Endodermal cell (in vitro differentiated cells): ENCODE results near the gene TNFRSF19. TPM values are rescaled to one million over a fixed set of nuclear protein-coding genes. Genes with fewer than 3 reads are reported as not detected.
"Not testable (repeated sequence)": the region's sequence is repeated elsewhere in the genome, so short reads cannot be mapped to it uniquely, and the experiment has no call there.

ENCODE experiments used
- DNase-seq: peaks from one replicate; pipeline ENCODE4 v3.0.0-alpha.2; 2017
- H3K27ac ChIP-seq: 2 replicates; pipeline ENCODE4 v1.5.1; 2013; ENCODE audit warnings: mild to moderate bottlenecking, low read depth, low read length, moderate library complexity
- H3K27me3 ChIP-seq: 2 replicates; pipeline ENCODE4 v1.6.1; 2013; ENCODE audit warnings: mild to moderate bottlenecking, low read length, moderate library complexity; ENCODE audit not compliant: insufficient read depth, control insufficient read depth, poor library complexity, severe bottlenecking
- H3K36me3 ChIP-seq: 2 replicates; pipeline ENCODE4 v1.7.0; 2013; ENCODE audit warnings: mild to moderate bottlenecking, low read length, moderate library complexity; ENCODE audit not compliant: control insufficient read depth, insufficient read depth
- H3K4me1 ChIP-seq: one replicate; pipeline ENCODE4 v1.7.0; 2013; ENCODE audit warnings: low read length; ENCODE audit not compliant: control insufficient read depth, insufficient read depth
- H3K4me3 ChIP-seq: 2 replicates; pipeline ENCODE4 v1.5.1; 2013; ENCODE audit warnings: mild to moderate bottlenecking, low read length, moderate library complexity
- H3K9ac ChIP-seq: 2 replicates; pipeline ENCODE4 v1.6.1; 2013; ENCODE audit warnings: mild to moderate bottlenecking, low read length, moderate library complexity; ENCODE audit not compliant: poor library complexity, severe bottlenecking; ENCODE audit errors: extremely low read depth
- H3K9me3 ChIP-seq: 2 replicates; pipeline ENCODE4 v1.6.1; 2013; ENCODE audit warnings: mild to moderate bottlenecking, low read length, moderate library complexity; ENCODE audit not compliant: control insufficient read depth
- H3K27ac Mint-ChIP-seq: 2 replicates; pipeline ENCODE4 v1.8.0; 2020; ENCODE audit warnings: mixed read lengths
- H3K27me3 Mint-ChIP-seq: 2 replicates; pipeline ENCODE4 v1.8.0; 2021; ENCODE audit warnings: mild to moderate bottlenecking, mixed read lengths; ENCODE audit not compliant: insufficient read depth
- H3K36me3 Mint-ChIP-seq: 2 replicates; pipeline ENCODE4 v1.8.0; 2020; ENCODE audit warnings: low read depth, mixed read lengths
- H3K4me1 Mint-ChIP-seq: 2 replicates; pipeline ENCODE4 v1.8.0; 2020; ENCODE audit warnings: mixed read lengths
- H3K4me3 Mint-ChIP-seq: 2 replicates; pipeline ENCODE4 v1.8.0; 2020; ENCODE audit warnings: mild to moderate bottlenecking, moderate library complexity, mixed read lengths
- H3K9me3 Mint-ChIP-seq: 2 replicates; pipeline ENCODE4 v1.8.0; 2020; ENCODE audit warnings: mild to moderate bottlenecking, mixed read lengths
- WGBS, 2 experiments: methylation state at CpG; one replicate each; pipeline versions ENCODE4 v1.1.5 to v1.1.7; 2013; ENCODE audit warnings: missing lambda C conversion rate in 2 of 2, mixed read lengths in 1 of 2; ENCODE audit not compliant: insufficient coverage in 1 of 2, insufficient read length in 1 of 2; 5-methylcytosine and 5-hydroxymethylcytosine counted together
- long read RNA-seq, 4 experiments: library from polyadenylated mRNA in 2 of 4; library from RNA in 1 of 4; library from capped mRNA in 1 of 4; stranded (forward) in 3 of 4; unstranded in 1 of 4; transcript quantifications; one replicate each; pipeline ENCODE4 v2.0.0, GENCODE V29; 2020 to 2021; ENCODE audit warnings: inconsistent platforms in 1 of 4
- polyA plus RNA-seq, 2 experiments: library from polyadenylated mRNA; stranded (reverse); fragments of 50-300 nt; gene quantifications; one replicate each; pipeline ENCODE4 v1.2.3, GENCODE V29; 2013
- total RNA-seq, 2 donors: library from RNA; stranded (reverse); fragmentation: NEBNext Ultra II Directional in 1 of 2; extraction: Animal tissue kit (Norgen Biotek cat#: 25700) in 1 of 2; gene quantifications; 2 replicates in 1 of 2; 3 replicates in 1 of 2; pipeline ENCODE4 v1.2.1, GENCODE V29; 2021
- TF ChIP-seq, protein P1 (sequence below): fragments of 200-600 bp; sonication (generic); conservative IDR thresholded peaks from 2 replicates; pipeline ENCODE4 v1.5.0; 2021; ENCODE audit warnings: antibody characterized with exemption, mild to moderate bottlenecking

Gene TNFRSF19, protein sequence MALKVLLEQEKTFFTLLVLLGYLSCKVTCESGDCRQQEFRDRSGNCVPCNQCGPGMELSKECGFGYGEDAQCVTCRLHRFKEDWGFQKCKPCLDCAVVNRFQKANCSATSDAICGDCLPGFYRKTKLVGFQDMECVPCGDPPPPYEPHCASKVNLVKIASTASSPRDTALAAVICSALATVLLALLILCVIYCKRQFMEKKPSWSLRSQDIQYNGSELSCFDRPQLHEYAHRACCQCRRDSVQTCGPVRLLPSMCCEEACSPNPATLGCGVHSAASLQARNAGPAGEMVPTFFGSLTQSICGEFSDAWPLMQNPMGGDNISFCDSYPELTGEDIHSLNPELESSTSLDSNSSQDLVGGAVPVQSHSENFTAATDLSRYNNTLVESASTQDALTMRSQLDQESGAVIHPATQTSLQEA
- total RNA-seq, result 10 to 100 TPM in 1 of 2 donors, 1 to 10 TPM in 1; 9.2 to 13.0 TPM
- 58.9 TPM for polyA plus RNA-seq (2013, experiment 1 of 2)
- polyA plus RNA-seq (2013, experiment 2 of 2), result 53.9 TPM
- long read RNA-seq, experiment 1, full-length matches to known transcripts, result 1 of 5 reads
- long read RNA-seq, experiment 1, partial matches to known transcripts, result 4 of 5 reads
- long read RNA-seq, experiment 1, other reads (novel, unspliced or antisense), result 0 of 5 reads
- long read RNA-seq, experiment 2, full-length matches to known transcripts, result 7 of 11 reads
- long read RNA-seq, experiment 2, partial matches to known transcripts, result 0 of 11 reads
- long read RNA-seq, experiment 2, other reads (novel, unspliced or antisense), result 4 of 11 reads
- long read RNA-seq, experiment 3, full-length matches to known transcripts, result 57 of 89 reads
- long read RNA-seq, experiment 3, partial matches to known transcripts, result 6 of 89 reads
- long read RNA-seq, experiment 3, other reads (novel, unspliced or antisense), result 26 of 89 reads
- long read RNA-seq, experiment 4, partial matches to known transcripts, result 0 of 2 reads
- long read RNA-seq, experiment 4, other reads (novel, unspliced or antisense), result 2 of 2 reads

DNA sequence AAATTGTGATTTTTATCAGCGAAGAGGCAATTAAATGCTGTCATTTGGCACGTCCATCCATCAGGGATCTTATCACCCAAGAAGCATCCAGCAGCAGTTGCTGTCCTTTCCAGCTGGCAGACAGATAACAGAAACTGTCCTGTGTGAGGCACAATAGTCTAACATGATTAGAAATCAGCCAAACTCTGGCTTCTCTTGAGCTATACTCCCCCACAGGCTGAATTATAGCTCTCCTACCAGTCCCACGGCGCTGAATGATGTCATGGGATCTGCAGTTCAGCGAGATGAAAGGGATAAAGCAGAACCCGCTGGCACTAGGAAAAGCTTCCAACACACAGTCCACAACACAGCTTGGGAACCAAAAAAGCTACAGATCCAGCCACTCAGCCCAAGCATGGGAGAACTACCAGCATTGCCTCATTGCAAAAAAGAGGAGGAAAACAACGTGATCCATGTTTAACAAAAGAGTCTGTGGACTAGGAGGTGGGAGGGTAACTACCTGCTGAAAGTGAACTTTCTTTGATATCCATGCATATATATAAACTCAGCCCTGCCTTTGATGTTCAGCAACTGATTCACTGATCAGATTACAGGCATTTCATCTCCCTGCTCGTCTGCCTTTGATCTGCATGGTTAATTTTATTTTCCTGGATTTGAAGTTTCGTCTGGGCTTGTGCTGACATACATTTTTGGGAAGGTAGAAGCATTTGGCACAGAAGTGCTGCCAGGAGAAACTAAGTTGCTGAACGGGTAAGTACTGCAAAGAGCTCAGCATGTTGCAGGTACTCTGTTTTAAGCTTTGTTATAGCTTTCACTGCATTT lies at the start of gene TNFRSF19:
TNFRSF19 (plus strand) TSS at position 314 of the 822 bp plus-strand sequence. CDS start 19,772 bp downstream, outside the sequence.
- no peaks in the 10 kb centered on the region for H3K9me3 ChIP-seq
- no peak within 1 kb of the TSS for H3K4me3 Mint-ChIP-seq
- peak within 1 kb of the TSS; percentile 29 for H3K4me3 ChIP-seq
- no peaks in the 10 kb centered on the region for H3K36me3 Mint-ChIP-seq
- H3K4me1 Mint-ChIP-seq, result peaks cover 23% of the 10 kb centered on the region
- peak within 1 kb of the TSS; percentile 92 for H3K27ac ChIP-seq
- DNase-seq, result peak; percentile 63
- no peaks in the 10 kb centered on the region for H3K27me3 ChIP-seq
- no peak within 1 kb of the TSS for H3K27ac Mint-ChIP-seq
- TF ChIP-seq, protein P1, sequence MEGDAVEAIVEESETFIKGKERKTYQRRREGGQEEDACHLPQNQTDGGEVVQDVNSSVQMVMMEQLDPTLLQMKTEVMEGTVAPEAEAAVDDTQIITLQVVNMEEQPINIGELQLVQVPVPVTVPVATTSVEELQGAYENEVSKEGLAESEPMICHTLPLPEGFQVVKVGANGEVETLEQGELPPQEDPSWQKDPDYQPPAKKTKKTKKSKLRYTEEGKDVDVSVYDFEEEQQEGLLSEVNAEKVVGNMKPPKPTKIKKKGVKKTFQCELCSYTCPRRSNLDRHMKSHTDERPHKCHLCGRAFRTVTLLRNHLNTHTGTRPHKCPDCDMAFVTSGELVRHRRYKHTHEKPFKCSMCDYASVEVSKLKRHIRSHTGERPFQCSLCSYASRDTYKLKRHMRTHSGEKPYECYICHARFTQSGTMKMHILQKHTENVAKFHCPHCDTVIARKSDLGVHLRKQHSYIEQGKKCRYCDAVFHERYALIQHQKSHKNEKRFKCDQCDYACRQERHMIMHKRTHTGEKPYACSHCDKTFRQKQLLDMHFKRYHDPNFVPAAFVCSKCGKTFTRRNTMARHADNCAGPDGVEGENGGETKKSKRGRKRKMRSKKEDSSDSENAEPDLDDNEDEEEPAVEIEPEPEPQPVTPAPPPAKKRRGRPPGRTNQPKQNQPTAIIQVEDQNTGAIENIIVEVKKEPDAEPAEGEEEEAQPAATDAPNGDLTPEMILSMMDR, result no peak
- peaks cover 12% of the 10 kb centered on the region for H3K4me1 ChIP-seq
- H3K27me3 Mint-ChIP-seq, result no peaks in the 10 kb centered on the region
- H3K9me3 Mint-ChIP-seq, result no peaks in the 10 kb centered on the region
- no peak within 1 kb of the TSS for H3K9ac ChIP-seq
- 39 to 52% methylated on average over 5 to 10 of the region's 10 CpGs for WGBS, 2 experiments
- no peaks in the 10 kb centered on the region for H3K36me3 ChIP-seq

DNA sequence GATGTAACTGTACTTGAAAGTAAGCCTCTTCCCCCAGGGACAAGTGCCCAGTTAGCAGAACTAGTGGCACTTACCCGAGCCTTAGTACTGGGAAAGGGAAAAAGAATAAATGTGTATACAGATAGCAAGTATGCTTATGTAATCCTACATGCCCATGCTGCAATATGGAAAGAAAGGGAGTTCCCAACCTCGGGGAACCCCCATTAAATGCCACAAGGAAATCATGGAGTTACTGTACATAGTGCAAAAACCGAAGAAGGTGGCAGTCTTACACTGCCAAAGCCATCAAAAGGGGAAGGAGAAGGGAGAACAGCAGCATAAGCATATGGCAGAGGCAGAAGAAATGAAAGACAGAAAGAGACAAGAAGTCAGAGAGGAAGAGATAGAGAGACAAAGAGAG lies 40.3 kb upstream of the TNFRSF19 start:
- not testable (repeated sequence) for H3K27me3 Mint-ChIP-seq, H3K36me3 ChIP-seq

DNA sequence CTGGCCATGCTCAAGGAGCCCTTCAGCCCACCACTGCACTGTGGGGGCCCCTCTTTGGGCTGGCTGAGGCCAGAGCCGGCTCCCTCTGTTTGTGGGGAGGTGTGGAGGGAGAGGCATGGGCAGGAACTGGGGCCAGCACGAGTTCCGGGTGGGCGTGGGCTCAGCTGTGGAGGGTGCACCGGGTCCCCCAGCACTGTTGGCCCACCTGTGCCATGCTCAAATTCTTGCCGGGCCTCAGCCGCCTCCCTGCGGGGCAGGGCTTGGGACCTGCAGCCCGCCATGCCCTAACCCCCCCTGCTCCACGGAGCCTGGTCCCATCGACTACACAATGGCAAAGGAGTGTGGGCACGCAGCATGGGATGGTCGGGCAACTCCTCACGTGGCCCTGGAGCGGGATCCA lies 38.8 kb upstream of the TNFRSF19 start:
- Mint-ChIP-seq H3K36me3 (no peaks in the 10 kb centered on the region), H3K4me1 (no peaks in the 10 kb centered on the region), H3K27me3 (no peaks in the 10 kb centered on the region), H3K27ac (no peak overlapping the region), H3K9me3 (peaks cover 13% of the 10 kb centered on the region), H3K4me3 (no peak overlapping the region)
- Histone ChIP-seq H3K9me3 (no peaks in the 10 kb centered on the region), H3K4me1 (no peaks in the 10 kb centered on the region), H3K27me3 (no peaks in the 10 kb centered on the region), H3K27ac (no peak overlapping the region), H3K9ac (no peak overlapping the region), H3K4me3 (no peak overlapping the region), H3K36me3 (no peaks in the 10 kb centered on the region)
- WGBS, 2 experiments, result 91 to 96% methylated on average over 6 to 15 of the region's 15 CpGs
- no peak for DNase-seq
- TF ChIP-seq, protein P1, result no peak

More for the DNA sequence above, 40.3 kb upstream of the TNFRSF19 start:
- not testable (repeated sequence) for H3K27me3 ChIP-seq, H3K4me3 Mint-ChIP-seq, H3K27ac ChIP-seq, H3K9ac ChIP-seq, DNase-seq, H3K4me1 ChIP-seq, H3K4me3 ChIP-seq, H3K9me3 ChIP-seq, H3K4me1 Mint-ChIP-seq, H3K27ac Mint-ChIP-seq, H3K36me3 Mint-ChIP-seq
- H3K9me3 Mint-ChIP-seq, result peaks cover 28% of the 10 kb centered on the region
- WGBS, 2 experiments, result 85 to 94% methylated on average over 2 of the region's 3 CpGs
